Uterus (tissue), 4 donors: ENCODE measurements around the gene SIRT4. TPM values are rescaled to one million over a fixed set of nuclear protein-coding genes. Genes with fewer than 3 reads are reported as not detected.

Source experiments
- DNase-seq, 2 donors: peaks; one replicate each; pipeline ENCODE4 v3.0.0-alpha.2; 2019 to 2020
- H3K27ac ChIP-seq, 2 donors: fragments of 200-600 bp; sonication (generic); 1 replicate in 1 of 2; 2 replicates in 1 of 2; pipeline ENCODE4 v1.5.1; 2016 to 2018
- H3K27me3 ChIP-seq, 2 donors: fragments of 200-600 bp; sonication (generic); one replicate each; pipeline ENCODE4 v1.5.1; 2018 to 2019; ENCODE audit warnings: control low read depth in 1 of 2
- H3K36me3 ChIP-seq, 2 donors: fragments of 200-600 bp; sonication (generic); one replicate each; pipeline ENCODE4 v1.5.1; 2019; ENCODE audit warnings: control low read depth in 1 of 2
- H3K4me1 ChIP-seq, 2 donors: fragments of 200-600 bp; sonication (generic); one replicate each; pipeline ENCODE4 v1.5.1; 2018 to 2019; ENCODE audit warnings: control low read depth in 1 of 2
- H3K4me3 ChIP-seq, 2 donors: fragments of 200-600 bp; sonication (generic); 1 replicate in 1 of 2; 2 replicates in 1 of 2; pipeline ENCODE4 v1.5.1; 2018 to 2019; ENCODE audit warnings: mild to moderate bottlenecking in 1 of 2
- H3K9me3 ChIP-seq, 2 donors: fragments of 200-600 bp; sonication (generic); one replicate each; pipeline ENCODE4 v1.5.1; 2019; ENCODE audit warnings: control low read depth in 1 of 2
- CTCF ChIP-seq, 4 experiments: fragments of 200-600 bp in 2 of 4; fragments of 450-650 bp in 2 of 4; sonication (generic) in 2 of 4; IDR thresholded peaks; one replicate each; pipeline ENCODE4 v1.5.1; 2016 to 2019; ENCODE audit warnings: antibody characterized with exemption in 4 of 4, mild to moderate bottlenecking in 2 of 4, moderate library complexity in 1 of 4
- POLR2A ChIP-seq, 2 donors: fragments of 450-650 bp; IDR thresholded peaks; one replicate each; pipeline ENCODE4 v1.6.1; 2016; ENCODE audit warnings: antibody characterized with exemption in 2 of 2, mild to moderate bottlenecking in 1 of 2, moderate library complexity in 1 of 2
- intact Hi-C: fragments of 100-400 bp; cut with DNase I; formaldehyde crosslinking; loops from one replicate; pipeline ENCODE4 v1.15.1; 2023; ENCODE audit warnings: low total_unique reads
- total RNA-seq, 4 donors: library from RNA; depleted of rRNA in 3 of 4; stranded (reverse); fragments of >200 nt in 3 of 4; gene quantifications; one replicate each; pipeline versions ENCODE4 v1.1.0 to v1.2.4, GENCODE V29; 2014 to 2023
- donor health status: DM: yes; HTN: yes; CAD: no.

SIRT4 gene
- total RNA-seq, 4 donors from 2014 or later = 1.2 to 4.1 (median 1.5) TPM; not detected in 1

GRCh38 chr12:120353136-120353535, 51.0 kb downstream of the SIRT4 start:
- Histone ChIP-seq H3K4me3 (no peak overlapping the region), H3K27me3 (no peaks in the 10 kb centered on the region), H3K4me1 (no peaks in the 10 kb centered on the region), H3K9me3 (no peaks in the 10 kb centered on the region), H3K27ac (no peak overlapping the region), H3K36me3 (no peaks in the 10 kb centered on the region)
- DNase-seq = no peak
- intact Hi-C loops = no loop called here
- TF ChIP-seq POLR2A (IDR thresholded peaks at IDR 0.05) = no peak

DNA sequence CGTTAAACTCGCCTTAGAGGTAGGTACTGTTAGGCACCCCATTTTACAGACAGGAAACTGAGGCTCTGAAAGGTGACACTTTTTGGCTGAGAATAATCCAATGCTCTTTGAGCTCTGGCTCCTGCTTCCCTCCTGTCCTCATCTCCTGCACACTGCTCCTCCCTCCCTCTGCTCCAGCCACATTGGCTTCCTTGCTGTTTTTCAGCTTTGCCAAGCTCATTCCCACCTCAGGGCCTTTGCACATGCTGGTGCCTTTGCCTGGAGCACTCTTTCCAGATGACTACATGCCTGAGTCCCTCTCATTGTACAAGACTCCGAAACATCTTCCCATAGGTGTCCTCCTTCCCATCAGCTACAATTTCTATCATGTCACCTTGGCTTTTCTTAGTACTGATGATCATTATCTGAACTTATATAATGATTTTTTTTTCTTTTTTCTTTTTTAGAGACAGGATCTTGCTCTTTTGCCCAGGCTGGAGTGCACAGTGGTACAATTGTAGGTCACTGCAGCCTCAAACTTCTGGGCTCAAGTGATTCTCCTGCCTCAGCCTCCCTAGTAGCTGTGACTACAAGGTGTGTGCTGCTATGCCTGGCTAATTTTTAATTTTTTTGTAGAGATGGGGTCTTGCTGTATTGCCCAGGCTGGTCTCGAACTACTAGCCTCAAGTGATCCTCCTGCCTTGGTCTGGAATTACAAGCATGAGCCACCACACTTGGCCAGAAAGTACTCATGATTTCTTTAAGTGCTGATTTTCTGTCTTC, 51.6 kb downstream of the SIRT4 start:
- Histone ChIP-seq H3K27me3 (no peaks in the 10 kb centered on the region), H3K4me1 (no peaks in the 10 kb centered on the region), H3K27ac (no peak overlapping the region), H3K9me3 (no peaks in the 10 kb centered on the region), H3K4me3 (no peak overlapping the region), H3K36me3 (no peaks in the 10 kb centered on the region)
- TF ChIP-seq CTCF (IDR thresholded peaks at IDR 0.05) (no peak), POLR2A (IDR thresholded peaks at IDR 0.05) (no peak)
- DNase-seq = no peak
- intact Hi-C loops = no loop called here

- no peak overlapping the region for H3K4me3 ChIP-seq
- peak; percentile 79 to 88 (median 82) for TF ChIP-seq CTCF (IDR thresholded peaks at IDR 0.05)
- TF ChIP-seq POLR2A (IDR thresholded peaks at IDR 0.05) = no peak
- H3K36me3 ChIP-seq = no peaks in the 10 kb centered on the region
- intact Hi-C loops = no loop called here
- DNase-seq = peak; percentile 72 to 77
- no peaks in the 10 kb centered on the region for H3K9me3 ChIP-seq
- H3K4me1 ChIP-seq = no peaks in the 10 kb centered on the region
- H3K27ac ChIP-seq = no peak overlapping the region
- H3K27me3 ChIP-seq = no peaks in the 10 kb centered on the region
Measured at GRCh38 chr12:120356567-120357030, 54.5 kb downstream of the SIRT4 start.

DNA sequence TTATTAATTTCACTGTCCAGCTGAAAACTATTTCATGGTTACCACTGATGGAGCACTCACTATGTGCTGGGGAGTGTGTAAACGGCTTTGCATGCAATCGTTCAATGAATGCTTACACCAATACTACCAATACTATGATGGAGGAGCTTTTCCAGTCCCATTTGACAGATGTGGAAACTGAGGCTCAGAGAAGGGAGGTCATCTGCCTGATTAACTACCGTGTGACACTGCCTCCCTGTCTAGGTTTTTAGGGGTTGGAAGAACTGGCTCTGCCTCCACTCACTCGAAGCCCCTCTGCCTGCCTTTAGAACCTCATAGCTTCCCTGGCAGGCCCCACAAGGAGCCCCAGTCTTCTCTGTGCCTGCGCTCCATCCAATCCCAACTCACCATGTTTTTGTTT, 55.0 kb downstream of the SIRT4 start:
- intact Hi-C loops = no loop called here
- no peak overlapping the region for H3K27ac ChIP-seq
- no peak for TF ChIP-seq CTCF (IDR thresholded peaks at IDR 0.05)
- no peak for TF ChIP-seq POLR2A (IDR thresholded peaks at IDR 0.05)
- no peaks in the 10 kb centered on the region for H3K9me3 ChIP-seq
- no peak overlapping the region for H3K4me3 ChIP-seq
- no peaks in the 10 kb centered on the region for H3K27me3 ChIP-seq
- DNase-seq = no peak
- H3K4me1 ChIP-seq = no peaks in the 10 kb centered on the region
- no peaks in the 10 kb centered on the region for H3K36me3 ChIP-seq

- intact Hi-C loops = no loop called here
Measured at GRCh38 chr12:120358412-120359100, 56.4 kb downstream of the SIRT4 start.

More at GRCh38 chr12:120358412-120359100, 56.4 kb downstream of the SIRT4 start:
- no peaks in the 10 kb centered on the region for H3K4me1 ChIP-seq
- no peaks in the 10 kb centered on the region for H3K27me3 ChIP-seq
- no peaks in the 10 kb centered on the region for H3K36me3 ChIP-seq
- TF ChIP-seq POLR2A (IDR thresholded peaks at IDR 0.05) (no peak), CTCF (IDR thresholded peaks at IDR 0.05) (no peak)
- H3K27ac ChIP-seq = no peak overlapping the region
- no peak overlapping the region for H3K4me3 ChIP-seq
- no peak for DNase-seq
- H3K9me3 ChIP-seq = no peaks in the 10 kb centered on the region
